HG03097 (cell line): ENCODE measurements around the gene EIF4H.
A peak's percentile ranks its signal among the peaks of the same experiment; 100 is the strongest.
"Not testable (repeated sequence)": the region's sequence is repeated elsewhere in the genome, so short reads cannot be mapped to it uniquely, and the experiment has no call there.

Source experiments
- ATAC-seq: cut with Tn5 transposase; IDR thresholded peaks from one replicate; pipeline ENCODE4 v1.9.1; 2021; ENCODE audit not compliant: unreplicated experiment, low FRiP score

Gene EIF4H

GRCh38 chr7:74174606-74175082 lies 488 bp downstream of the EIF4H start:
- peak; percentile 29 for ATAC-seq

- no peak for ATAC-seq
Measured at GRCh38 chr7:74175340-74175739, 1.2 kb downstream of the EIF4H start.

GRCh38 chr7:74176555-74176954 lies 2.4 kb downstream of the EIF4H start:
- no peak for ATAC-seq

GRCh38 chr7:74178632-74179031 lies 4.5 kb downstream of the EIF4H start:
- no peak for ATAC-seq

GRCh38 chr7:74179935-74180604 lies 5.9 kb downstream of the EIF4H start:
- ATAC-seq: no peak

GRCh38 chr7:74180866-74181265 lies 6.7 kb downstream of the EIF4H start:
- no peak for ATAC-seq

GRCh38 chr7:74181821-74182220 lies 7.7 kb downstream of the EIF4H start:
- ATAC-seq: no peak

- no peak for ATAC-seq
Measured at GRCh38 chr7:74182453-74183090, 8.4 kb downstream of the EIF4H start.

- ATAC-seq: no peak
Measured at GRCh38 chr7:74183142-74183541, 9.0 kb downstream of the EIF4H start.

GRCh38 chr7:74183653-74184450 lies 9.7 kb downstream of the EIF4H start:
- ATAC-seq: no peak

- no peak for ATAC-seq
Measured at GRCh38 chr7:74185016-74185415, 10.9 kb downstream of the EIF4H start.

GRCh38 chr7:74185636-74186035 lies 11.5 kb downstream of the EIF4H start:
- no peak for ATAC-seq

GRCh38 chr7:74187915-74188675 lies 13.9 kb downstream of the EIF4H start:
- no peak for ATAC-seq

- no peak for ATAC-seq
Measured at GRCh38 chr7:74190259-74190658, 16.1 kb downstream of the EIF4H start.

GRCh38 chr7:74191231-74191630 lies 17.1 kb downstream of the EIF4H start:
- ATAC-seq: no peak

- no peak for ATAC-seq
Measured at GRCh38 chr7:74193054-74193453, 18.9 kb downstream of the EIF4H start.

- ATAC-seq: no peak
Measured at GRCh38 chr7:74193913-74194312, 19.8 kb downstream of the EIF4H start.

- ATAC-seq: no peak
Measured at GRCh38 chr7:74194686-74195085, 20.5 kb downstream of the EIF4H start.

GRCh38 chr7:74195139-74195860 lies 21.1 kb downstream of the EIF4H start:
- not testable (repeated sequence) for ATAC-seq
